ENCODE results near the gene MYOM1. TPM values are rescaled to one million over a fixed set of nuclear protein-coding genes. Genes with fewer than 3 reads are reported as not detected.
"Not testable (repeated sequence)": the region's sequence is repeated elsewhere in the genome, so short reads cannot be mapped to it uniquely, and the experiment has no call there.

The MYOM1 gene
- total RNA-seq, 2 experiments from 2014 or later = 0.60 to 0.82 TPM

- Mint-ChIP-seq H3K27ac (no peak overlapping the region), H3K4me3 (no peak overlapping the region), H3K9me3 (no peaks in the 10 kb centered on the region), H3K27me3 (no peaks in the 10 kb centered on the region), H3K4me1 (peaks cover 18% of the 10 kb centered on the region), H3K36me3 (no peaks in the 10 kb centered on the region)
- no peak for DNase-seq
Measured at GRCh38 chr18:3040881-3041280, 178.9 kb downstream of the MYOM1 start.

GRCh38 chr18:3040173-3040572 lies 179.6 kb downstream of the MYOM1 start:
- no peaks in the 10 kb centered on the region for H3K9me3 Mint-ChIP-seq
- H3K27ac Mint-ChIP-seq = no peak overlapping the region
- H3K27me3 Mint-ChIP-seq = no peaks in the 10 kb centered on the region

GRCh38 chr18:3037423-3037915 lies 182.3 kb downstream of the MYOM1 start:
- peaks cover 11% of the 10 kb centered on the region for H3K4me1 Mint-ChIP-seq
- H3K4me3 Mint-ChIP-seq = no peak overlapping the region
- DNase-seq = no peak
- H3K27me3 Mint-ChIP-seq = no peaks in the 10 kb centered on the region
- no peaks in the 10 kb centered on the region for H3K9me3 Mint-ChIP-seq
- H3K36me3 Mint-ChIP-seq = no peaks in the 10 kb centered on the region
- no peak overlapping the region for H3K27ac Mint-ChIP-seq

More at GRCh38 chr18:3040173-3040572, 179.6 kb downstream of the MYOM1 start:
- Mint-ChIP-seq H3K36me3 (no peaks in the 10 kb centered on the region), H3K4me1 (peaks cover 14% of the 10 kb centered on the region), H3K4me3 (no peak overlapping the region)
- no peak for DNase-seq

- Mint-ChIP-seq H3K27ac (no peak overlapping the region), H3K27me3 (no peaks in the 10 kb centered on the region), H3K4me1 (peaks cover 11% of the 10 kb centered on the region), H3K9me3 (no peaks in the 10 kb centered on the region), H3K4me3 (no peak overlapping the region), H3K36me3 (no peaks in the 10 kb centered on the region)
- no peak for DNase-seq
Measured at GRCh38 chr18:3036108-3036507, 183.7 kb downstream of the MYOM1 start.

- H3K9me3 Mint-ChIP-seq = no peaks in the 10 kb centered on the region
- no peak for DNase-seq
Measured at GRCh38 chr18:3035635-3036034, 184.1 kb downstream of the MYOM1 start.

GRCh38 chr18:3032721-3033120 lies 187.0 kb downstream of the MYOM1 start:
- Mint-ChIP-seq H3K27ac (no peak overlapping the region), H3K9me3 (no peaks in the 10 kb centered on the region), H3K36me3 (no peaks in the 10 kb centered on the region), H3K4me3 (no peak overlapping the region), H3K27me3 (no peaks in the 10 kb centered on the region), H3K4me1 (peaks cover 5% of the 10 kb centered on the region)
- no peak for DNase-seq

More at GRCh38 chr18:3035635-3036034, 184.1 kb downstream of the MYOM1 start:
- no peaks in the 10 kb centered on the region for H3K27me3 Mint-ChIP-seq
- peaks cover 11% of the 10 kb centered on the region for H3K4me1 Mint-ChIP-seq
- H3K36me3 Mint-ChIP-seq = no peaks in the 10 kb centered on the region
- H3K4me3 Mint-ChIP-seq = no peak overlapping the region
- no peak overlapping the region for H3K27ac Mint-ChIP-seq

- Mint-ChIP-seq H3K36me3 (no peaks in the 10 kb centered on the region), H3K4me3 (no peak overlapping the region), H3K4me1 (no peaks in the 10 kb centered on the region), H3K27me3 (no peaks in the 10 kb centered on the region), H3K9me3 (no peaks in the 10 kb centered on the region), H3K27ac (no peak overlapping the region)
- DNase-seq = no peak
Measured at GRCh38 chr18:3029215-3029952, 190.4 kb downstream of the MYOM1 start.

- not testable (repeated sequence) for H3K27me3 Mint-ChIP-seq, H3K4me3 Mint-ChIP-seq, H3K4me1 Mint-ChIP-seq, H3K27ac Mint-ChIP-seq, H3K36me3 Mint-ChIP-seq, H3K9me3 Mint-ChIP-seq, DNase-seq
Measured at GRCh38 chr18:3028115-3028514, 191.7 kb downstream of the MYOM1 start.

GRCh38 chr18:3027370-3027891 lies 192.3 kb downstream of the MYOM1 start:
- Mint-ChIP-seq H3K4me3 (no peak overlapping the region), H3K27ac (no peak overlapping the region), H3K4me1 (no peaks in the 10 kb centered on the region), H3K36me3 (no peaks in the 10 kb centered on the region), H3K27me3 (no peaks in the 10 kb centered on the region), H3K9me3 (no peaks in the 10 kb centered on the region)
- no peak for DNase-seq

GRCh38 chr18:3025544-3025943 lies 194.2 kb downstream of the MYOM1 start:
- Mint-ChIP-seq H3K4me1 (no peaks in the 10 kb centered on the region), H3K27me3 (no peaks in the 10 kb centered on the region), H3K36me3 (no peaks in the 10 kb centered on the region), H3K27ac (no peak overlapping the region), H3K4me3 (no peak overlapping the region), H3K9me3 (no peaks in the 10 kb centered on the region)
- no peak for DNase-seq

GRCh38 chr18:3023603-3024002 lies 196.2 kb downstream of the MYOM1 start:
- not testable (repeated sequence) for H3K9me3 Mint-ChIP-seq, H3K36me3 Mint-ChIP-seq, H3K27ac Mint-ChIP-seq, H3K27me3 Mint-ChIP-seq, H3K4me3 Mint-ChIP-seq, H3K4me1 Mint-ChIP-seq, DNase-seq

Other genes starting within 250 kb of the MYOM1 start
- gene LPIN2, start 206.8 kb downstream of the MYOM1 start, total RNA-seq = 10 to 100 TPM; 56.1 to 61.5 TPM
- gene MYL12A, start 27.8 kb upstream of the MYOM1 start, total RNA-seq = 100 to 1,000 TPM; 316 to 321 TPM
- 100 to 1,000 TPM; 234 to 235 TPM for gene MYL12B, start 42.2 kb upstream of the MYOM1 start, total RNA-seq
- gene TGIF1, start 230.2 kb upstream of the MYOM1 start, total RNA-seq = 10 to 100 TPM; 18.8 to 21.2 TPM